ENCODE measurements around the gene SLC7A1.

The SLC7A1 gene

DNA sequence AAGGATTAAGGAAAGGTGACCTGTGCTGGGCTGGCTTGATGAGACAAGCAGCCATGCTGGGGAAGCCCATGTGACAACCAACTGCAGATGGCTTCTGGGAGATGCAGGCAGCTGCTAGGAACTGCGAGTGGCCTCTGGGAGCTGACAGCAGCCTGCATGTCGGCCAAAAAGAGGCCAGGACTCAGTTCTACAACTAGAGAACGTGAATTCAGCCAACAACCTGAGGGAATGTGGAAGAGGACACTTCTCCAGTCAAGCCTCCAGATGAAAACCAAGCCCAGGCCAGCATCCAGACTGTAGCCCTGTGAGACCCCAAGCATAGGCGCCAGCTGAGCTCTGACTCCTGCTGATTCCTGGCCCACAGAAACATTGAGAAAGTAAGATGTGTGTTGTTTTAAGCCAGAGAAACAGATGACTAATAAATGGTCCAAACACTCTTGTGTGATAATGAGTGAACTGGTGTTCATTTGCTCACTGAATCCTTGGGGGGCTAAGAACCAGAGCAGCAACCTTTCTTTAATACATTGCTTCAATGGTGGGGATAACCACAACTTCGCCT lies 45.0 kb downstream of the SLC7A1 start:
- FAIRE-seq: no peak

DNA sequence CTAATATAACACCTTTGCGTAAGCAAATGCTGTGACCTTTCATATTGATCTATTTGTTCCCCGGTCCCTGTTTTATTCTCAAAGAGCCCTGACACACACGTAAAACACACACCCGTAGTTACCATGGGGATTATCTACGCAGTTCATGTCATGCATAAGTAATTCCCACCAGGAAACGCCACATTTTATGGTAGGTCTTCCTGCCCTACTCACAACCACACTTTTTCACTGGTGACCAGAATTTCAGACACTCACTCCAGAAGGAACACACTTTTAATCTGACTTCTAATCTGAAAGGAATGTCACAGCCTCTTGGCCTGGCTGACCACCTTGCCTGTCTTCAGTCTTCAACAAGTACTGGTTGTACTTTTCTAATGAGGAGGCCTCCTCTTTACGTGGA lies 46.8 kb downstream of the SLC7A1 start:
- FAIRE-seq: no peak

DNA sequence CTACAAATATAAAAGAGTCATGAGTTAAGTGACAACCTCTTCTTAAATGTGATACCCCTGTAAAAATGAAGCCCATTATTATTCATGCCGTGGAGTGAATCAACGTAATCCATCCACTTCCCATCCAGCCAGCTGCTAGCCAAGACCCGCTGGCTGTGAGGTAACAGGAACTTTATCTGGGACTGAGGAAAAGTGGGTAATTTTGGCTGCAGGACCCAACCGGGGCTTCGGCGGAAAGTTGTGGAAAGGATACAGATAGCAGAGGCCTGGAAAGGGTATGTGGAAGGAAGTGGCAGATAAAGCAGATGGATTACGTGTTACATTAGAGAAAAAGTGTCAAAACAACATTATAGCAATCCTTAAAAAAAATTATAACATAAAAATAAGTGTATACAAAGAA lies 48.3 kb downstream of the SLC7A1 start:
- no peak for FAIRE-seq

DNA sequence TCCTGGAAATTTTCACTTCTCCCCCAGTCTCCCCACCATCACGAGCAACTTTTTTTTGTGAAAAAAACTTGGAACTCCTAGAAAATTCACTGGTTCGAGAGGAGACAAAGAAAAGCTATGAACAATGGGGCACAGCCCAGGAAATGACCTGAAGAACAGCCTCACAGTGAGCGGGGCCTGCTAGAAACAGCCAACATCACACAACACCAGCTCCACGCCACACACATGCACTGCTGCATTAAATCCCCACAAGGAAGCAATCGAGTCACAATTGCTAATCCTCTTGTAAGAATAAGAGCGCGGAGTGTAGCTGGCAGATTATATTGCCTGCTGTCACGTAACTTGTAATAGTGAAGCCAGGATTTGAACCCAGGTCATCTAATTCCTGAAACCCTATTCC lies 48.8 kb downstream of the SLC7A1 start:
- no peak for FAIRE-seq

DNA sequence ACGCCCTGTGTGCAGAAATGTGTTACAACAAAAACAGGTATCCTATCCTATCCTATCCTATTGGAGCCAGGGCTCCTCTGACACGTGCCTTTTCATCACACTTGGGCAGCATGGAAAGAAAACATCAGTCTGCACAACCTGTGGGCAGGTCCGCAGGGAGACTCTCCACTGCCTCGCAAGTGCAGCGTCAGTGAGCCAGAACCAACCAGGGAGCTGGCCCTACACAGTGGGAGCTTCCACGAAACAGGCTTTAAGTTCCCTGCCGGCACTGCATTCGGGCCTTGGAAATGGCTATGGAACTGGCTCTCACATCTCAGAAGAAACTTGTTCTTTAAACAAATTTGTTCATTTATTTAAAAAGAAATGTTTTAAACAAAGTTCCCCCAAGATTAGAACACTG lies 49.5 kb downstream of the SLC7A1 start:
- FAIRE-seq: no peak

DNA sequence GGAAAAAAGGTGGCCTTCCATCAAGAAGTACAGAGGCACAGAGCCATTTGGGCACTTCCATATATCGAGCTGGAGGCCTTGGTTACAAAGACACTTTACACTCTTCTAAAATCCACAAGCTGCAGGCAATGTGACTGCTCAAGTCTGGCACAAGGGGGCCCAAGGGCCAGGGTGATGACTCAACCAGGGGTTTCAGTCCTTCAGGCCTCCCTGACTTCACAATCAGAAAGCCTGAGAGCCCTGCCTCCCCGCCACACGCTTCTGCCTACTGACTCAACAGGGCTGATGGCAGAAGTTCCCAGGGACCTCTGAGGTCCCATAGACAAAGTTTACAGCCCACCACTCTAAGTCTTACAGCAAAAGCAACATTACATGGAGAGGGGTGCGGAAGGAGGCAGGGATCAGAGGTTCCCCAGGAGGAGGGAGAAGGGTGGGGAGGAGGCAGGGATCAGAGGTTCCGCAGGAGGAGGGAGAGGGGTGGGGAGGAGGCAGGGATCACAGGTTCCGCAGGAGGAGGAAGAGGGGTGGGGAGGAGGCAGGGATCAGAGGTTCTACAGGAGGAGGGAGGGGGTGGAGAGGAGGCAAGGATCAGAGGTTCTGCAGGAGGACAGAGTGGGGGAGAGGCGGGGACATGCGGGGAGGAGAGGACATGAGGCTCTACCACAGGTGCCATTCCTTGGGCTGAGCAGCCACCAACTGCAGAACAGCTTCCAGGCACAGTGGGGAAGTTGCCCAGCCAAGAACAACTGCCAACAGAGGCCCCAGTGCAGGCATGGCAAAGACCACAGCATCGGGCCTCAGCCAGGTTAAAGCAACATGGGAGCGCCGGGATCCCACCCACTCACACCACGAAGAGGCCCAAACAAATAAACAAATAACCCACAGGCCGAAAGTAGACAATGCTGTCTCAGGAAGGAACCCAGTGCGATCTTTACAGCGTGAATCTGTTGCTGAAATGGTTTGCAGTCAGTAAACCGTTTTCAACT lies 52.0 kb downstream of the SLC7A1 start:
- no peak for FAIRE-seq

DNA sequence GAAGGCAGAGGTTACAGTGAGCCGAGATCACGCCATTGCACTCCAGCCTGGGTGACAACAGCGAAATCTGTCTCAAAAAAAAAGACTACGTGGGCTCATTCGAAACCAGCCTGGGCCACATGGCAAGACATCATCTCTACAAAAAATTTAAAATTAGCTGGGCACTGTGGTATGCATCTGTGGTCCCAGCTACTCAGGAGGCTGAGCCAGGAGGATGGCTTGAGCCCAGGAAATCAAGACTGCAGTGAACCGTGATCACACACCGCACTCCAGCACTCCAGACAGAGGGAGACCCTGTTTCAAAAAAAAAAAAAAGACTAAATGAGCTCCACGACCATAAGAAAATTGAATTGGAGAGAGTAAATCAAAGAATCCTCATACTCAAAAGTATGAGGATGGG lies 53.1 kb downstream of the SLC7A1 start:
- no peak for FAIRE-seq

DNA sequence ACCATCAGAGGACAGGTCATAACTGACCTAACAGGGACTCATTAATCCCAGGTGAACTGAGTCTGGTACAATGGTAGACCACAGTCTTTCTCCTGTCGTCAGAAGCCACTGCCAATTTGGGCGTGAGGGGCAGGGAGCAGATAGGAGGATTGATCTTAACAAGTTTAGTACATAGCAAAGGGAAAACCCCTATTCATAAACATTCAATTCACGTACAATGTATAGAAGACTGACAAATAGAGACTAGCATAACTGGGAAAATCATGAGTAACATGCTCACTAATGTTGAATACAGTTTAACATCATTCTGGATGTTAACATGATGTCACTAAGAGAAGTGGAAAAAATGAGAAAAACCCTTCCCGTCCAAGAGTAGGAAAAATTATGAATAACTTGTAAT lies 54.1 kb downstream of the SLC7A1 start:
- no peak for FAIRE-seq

DNA sequence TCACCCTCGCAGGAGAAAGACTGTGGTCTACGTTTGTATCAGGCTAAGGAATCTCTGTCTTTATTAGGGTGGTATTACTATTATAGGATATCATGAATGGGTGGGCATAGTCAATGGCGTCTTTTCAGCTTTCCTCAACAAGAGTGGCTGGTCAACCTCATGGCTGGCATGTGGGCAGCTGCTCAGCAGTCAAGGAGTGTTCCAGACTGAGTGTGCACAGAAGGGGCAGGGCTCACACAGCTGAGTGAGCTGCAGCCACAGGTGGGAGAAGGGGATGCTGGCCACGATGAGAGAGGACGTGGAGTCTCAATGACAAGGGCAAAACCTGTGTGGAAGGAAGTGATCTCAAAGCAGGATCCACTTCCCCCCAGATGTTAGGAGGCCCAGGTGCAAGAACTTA lies 54.7 kb downstream of the SLC7A1 start:
- no peak for FAIRE-seq

DNA sequence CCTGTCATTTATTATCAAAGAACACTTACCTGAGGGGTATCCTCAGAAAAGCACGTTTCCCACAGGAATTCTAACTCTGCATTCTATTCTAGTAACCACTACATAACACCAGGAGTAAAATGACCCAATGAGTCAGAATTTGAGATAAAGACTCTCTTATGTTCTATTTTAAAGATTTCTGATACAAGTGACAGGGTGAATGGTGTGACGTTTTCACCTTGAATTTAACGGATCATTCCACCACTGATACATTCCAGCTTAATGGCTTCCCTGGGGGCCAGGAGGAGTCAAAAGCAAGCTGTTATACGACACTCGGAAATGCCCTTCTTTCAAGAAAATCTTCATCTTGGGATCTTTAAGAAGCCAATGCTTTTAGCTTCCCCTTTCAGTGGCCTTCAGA lies 55.2 kb downstream of the SLC7A1 start:
- no peak for FAIRE-seq

DNA sequence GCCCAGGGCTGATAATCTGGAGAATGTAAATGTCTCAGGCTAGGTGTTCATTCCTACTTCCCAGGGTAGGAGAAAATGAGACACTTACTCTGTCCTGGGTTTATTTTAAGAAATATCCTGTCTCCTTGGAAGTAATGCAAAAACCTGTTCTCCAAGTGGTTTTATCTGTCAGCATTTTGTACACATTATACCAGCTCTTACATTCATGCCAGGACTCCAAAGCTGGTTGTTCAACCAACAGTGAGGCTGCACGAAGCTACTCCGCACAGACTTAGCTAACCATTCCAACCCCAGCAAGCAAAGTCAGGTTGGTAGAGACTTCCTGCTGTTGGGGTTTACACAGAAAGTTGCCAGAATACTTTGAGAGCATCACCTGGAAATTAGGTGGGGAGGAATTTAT lies 55.6 kb downstream of the SLC7A1 start:
- no peak for FAIRE-seq

DNA sequence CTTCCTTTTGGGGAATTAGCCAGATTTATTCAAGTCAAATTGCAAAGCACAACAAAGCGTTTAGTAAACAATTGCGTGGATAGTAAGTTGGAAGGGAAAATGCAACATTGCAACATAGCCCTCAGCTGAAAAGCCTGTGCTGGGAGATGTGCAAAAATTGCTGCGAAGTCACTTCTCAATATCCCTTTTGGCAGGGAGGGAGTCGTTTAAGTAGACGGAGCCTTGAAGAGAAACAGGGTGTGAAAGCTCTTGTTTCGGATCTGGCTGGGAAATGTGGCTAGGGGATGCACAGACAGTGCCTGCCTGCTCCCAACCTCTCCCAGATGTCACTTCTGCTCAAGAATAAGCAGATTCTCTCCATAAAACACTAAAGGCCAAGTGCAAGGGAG lies 56.8 kb downstream of the SLC7A1 start:
- FAIRE-seq: no peak

DNA sequence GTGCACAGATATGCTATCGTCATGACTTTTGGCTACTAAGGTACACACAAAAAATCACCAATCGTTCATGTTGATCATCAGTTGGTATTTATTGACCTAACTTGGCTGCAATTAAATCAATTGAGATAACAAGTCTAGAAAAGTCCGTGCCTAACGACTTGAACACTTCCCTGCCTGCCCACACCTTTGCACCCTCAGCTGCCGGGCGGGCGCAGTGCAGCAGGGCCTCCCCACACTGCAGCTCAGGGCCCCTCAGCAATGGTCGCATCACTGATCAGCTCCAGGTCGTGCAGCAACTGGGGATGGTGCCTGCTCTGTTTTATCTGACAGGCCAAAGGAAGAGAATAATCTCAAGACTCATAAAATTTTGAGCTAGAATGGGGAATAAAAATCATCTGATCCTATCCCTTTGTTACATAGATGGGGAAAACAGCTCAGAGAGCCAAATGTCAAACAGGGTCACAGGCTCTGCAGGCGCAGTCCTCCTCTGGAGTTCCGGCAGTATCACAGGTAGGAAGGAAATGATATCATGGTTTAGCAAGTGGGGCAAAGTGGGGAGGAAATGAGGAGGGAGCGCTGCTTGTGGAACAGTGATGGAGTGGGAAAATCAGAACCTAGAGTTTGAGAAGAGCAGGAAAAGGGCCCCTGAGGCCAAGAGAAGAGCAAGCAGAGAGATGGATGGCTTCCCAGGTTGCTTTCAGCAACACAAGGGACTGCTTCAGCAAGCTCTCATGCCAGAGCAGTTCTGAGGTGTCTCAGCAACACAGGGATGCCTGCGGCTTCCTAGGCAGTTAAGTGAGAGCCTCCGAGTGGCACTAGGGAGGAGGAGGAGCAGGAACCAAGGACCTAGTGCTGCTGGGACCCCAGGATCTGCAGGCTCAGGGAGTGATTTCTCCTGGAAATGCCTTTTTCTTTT lies 57.5 kb downstream of the SLC7A1 start:
- FAIRE-seq: no peak

DNA sequence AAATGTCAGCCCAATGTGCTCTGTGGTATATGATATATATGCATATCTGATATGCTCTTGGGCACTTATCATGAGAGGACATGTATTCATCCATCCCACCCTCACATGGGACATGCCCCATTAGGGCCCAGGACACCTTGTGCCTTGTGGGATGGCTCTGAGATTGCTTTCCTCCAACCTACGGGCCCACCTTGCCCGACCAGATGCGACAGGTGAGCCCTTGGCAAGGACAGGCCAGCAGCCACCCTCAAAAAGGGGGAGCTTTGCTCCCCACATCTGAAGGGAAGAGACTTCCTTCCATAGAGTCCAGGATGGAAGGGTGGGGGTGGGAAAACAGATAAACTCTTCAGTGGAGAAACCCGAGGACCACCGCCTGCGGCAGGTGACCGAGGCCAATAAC lies 58.6 kb downstream of the SLC7A1 start:
- no peak for FAIRE-seq

DNA sequence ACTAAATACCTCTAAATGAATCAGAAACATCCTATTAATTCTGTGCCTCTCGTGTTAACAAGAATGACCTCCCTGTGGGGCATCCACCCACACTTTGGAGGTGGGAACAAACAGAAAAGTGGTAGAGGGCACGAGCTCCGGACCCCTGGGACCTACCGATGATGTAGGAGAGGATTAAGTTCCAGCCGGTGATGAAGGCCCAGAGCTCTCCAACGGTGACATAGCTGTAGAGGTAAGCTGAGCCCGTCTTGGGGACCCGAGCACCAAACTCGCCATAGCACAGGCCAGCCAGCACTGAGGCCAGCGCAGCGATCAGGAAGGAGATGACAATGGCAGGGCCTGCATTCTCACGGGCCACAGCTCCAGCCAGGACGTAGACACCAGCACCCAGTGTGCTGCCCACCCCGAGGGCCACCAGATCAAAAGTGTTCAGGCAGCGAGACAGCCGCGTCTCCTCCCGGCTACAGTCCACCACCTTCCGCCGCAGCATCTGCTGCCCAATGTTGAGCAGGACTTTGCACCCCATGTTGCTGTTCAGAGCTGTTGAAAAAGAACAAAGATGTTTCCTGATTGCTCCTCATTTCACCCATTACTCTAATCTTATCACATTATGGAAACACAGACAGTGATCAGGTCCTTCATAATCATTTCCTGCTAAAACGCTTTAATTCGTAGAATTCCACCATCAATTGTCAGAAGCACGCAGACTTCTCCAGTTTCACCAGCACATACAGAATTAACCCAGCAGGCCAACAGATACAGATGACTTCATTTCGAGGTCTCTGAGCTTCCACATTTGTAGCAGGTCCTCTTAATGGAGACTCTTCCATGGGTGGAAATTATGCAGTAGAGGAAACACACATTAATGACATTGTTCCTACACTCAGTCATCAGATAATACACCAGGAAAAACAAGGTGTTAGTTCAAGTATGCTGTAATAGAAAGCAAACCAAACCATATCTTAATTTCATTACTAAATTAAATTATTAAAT lies 59.5 kb downstream of the SLC7A1 start:
- FAIRE-seq: no peak

DNA sequence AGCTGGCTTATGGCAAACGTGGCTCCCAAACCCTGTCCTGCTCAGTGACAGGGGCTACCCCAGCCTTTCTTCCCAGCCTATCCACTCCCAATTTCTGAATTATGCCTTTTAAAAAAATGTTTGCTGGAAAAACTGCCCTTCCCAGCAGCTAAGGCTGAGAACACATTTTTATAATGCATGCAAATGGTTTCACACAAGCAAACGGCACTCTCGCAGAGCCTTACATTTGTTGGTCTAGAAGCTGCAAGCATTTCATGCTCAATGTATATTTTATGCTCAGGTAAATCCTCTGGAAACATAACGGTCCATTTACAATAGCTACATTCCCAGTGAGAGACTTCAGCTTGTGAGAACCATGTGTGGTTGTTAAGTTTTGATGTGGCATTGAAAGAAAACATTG lies 61.4 kb downstream of the SLC7A1 start:
- FAIRE-seq: no peak

DNA sequence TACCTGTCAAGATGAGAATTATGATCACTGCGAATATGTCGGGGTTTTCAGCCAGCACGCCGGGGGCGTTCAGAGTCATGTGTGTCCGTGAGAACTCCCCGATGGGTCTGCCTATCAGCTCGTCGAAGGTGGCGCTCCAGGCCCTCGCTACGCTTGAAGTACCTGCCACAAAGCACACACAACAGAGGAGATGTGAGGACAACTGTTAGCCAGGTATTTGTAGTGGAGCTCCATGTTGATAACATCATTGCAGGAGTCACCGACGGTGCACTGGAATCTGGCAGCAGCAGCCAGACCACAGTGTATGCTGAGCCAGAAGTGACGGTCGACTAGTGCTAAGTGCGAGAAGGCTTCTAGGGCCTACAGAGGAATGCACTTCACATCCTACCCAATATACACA lies 62.7 kb downstream of the SLC7A1 start:
- FAIRE-seq: no peak

DNA sequence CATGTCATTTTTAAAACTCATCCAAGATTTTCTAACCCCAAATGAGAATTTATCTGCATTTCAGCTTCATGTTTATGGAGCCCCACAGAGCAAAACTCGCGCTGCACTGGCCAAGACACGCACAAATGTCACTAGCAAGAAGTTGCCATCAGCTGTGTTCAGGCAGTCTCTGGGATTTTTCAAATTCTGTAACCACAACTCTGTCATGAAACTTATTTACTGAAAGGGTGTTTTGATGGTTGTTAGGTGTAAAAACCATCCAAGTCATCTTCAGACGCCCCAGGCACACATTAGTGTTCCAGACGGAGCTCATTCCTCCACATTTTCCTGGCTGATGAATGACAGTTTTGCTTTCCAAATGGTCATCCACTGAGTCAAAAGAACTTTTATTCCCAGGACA lies 63.4 kb downstream of the SLC7A1 start:
- no peak for FAIRE-seq

DNA sequence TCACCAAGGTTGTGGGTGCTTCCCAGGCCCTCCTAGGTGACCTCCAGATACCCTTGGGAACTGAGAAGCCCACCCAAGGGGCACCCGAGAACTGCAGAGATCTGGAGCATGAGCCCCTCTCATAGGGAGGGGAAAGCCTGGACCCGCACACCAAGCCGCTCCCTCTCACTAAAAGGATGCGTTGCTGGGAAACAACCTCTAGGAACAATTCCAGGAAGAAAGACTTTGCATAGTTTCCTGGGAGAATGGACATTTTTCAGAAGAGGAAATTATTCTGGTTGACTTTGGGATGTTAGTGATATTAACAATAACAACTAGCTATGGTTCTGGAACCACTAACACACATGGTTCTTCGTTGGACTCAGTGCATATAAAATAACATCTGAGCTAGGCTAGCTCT lies 64.6 kb downstream of the SLC7A1 start:
- FAIRE-seq: no peak

DNA sequence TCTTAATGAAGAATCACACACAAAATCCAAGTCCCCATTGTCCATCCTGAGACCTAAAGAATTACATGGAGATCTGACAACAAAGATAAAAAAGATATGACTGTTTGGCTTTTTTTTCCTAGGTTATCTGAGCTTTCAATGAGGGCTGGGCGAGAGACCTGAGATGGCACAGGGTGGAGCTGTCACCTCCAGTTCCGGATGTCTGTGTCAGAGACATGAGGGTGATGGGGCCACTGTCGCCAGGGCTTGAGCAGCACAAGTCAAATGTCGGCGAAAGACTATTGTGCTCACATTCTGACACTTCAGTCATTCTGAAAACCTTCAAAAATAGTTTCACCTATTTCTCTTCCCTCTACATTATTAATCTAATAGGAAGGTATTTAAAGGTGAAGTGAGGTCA lies 65.7 kb downstream of the SLC7A1 start:
- FAIRE-seq: no peak

DNA sequence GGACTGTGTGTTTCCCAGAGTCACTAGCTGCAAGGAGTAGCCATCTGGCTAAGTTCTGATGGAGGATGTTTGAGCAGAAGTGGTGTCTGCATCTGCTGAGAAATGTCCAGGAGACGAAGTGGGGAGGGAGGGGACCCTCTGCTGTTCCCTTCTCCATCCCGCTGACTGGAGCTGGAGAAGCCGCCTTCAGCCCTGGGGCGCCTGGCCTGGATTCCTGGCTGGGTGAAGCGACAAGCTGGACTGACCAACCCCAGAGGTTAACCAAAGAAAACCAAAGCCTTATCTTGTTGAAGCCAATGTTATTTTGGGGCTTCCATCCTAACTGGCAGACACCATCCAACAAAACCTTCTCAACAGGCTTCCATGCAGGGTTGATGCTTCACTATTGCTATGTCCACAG lies 67.6 kb downstream of the SLC7A1 start:
- FAIRE-seq: no peak

DNA sequence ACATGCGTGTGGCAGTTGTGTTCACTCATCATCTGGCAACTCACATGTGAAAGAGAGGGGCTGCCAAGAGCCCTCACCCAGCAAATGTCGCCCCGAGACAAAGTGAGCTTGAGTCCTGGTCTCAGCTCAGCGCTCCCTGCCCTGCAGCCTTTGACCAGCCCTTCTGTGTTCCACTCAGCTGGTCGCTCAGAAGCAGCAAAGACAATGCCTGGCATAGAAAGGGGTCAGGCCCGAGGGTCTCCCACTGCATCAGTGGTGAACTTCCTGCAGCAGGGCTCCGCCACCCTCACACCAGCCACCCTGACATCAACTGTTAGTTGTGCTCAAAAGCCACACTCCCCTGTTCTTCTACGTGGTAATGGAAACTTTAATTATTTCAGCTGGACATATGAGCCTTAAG lies 68.0 kb downstream of the SLC7A1 start:
- FAIRE-seq: no peak

All from G401.6 (cell line).